ENCODE results near the gene NTF3.

NTF3 gene

GRCh38 chr12:5489760-5490406, 58.0 kb downstream of the NTF3 start:
- no peak for DNase-seq

- DNase-seq: no peak
Measured at GRCh38 chr12:5492562-5492961, 60.7 kb downstream of the NTF3 start.

- DNase-seq: no peak
Measured at GRCh38 chr12:5493018-5493417, 61.1 kb downstream of the NTF3 start.

DNA sequence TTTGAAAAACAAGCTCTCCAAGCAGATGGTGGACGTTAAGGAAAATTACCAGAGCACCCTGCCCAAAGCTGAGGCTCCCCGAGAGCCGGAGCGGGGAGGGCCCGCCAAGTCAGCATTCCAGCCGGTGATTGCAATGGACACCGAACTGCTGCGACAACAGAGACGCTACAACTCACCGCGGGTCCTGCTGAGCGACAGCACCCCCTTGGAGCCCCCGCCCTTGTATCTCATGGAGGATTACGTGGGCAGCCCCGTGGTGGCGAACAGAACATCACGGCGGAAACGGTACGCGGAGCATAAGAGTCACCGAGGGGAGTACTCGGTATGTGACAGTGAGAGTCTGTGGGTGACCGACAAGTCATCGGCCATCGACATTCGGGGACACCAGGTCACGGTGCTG, 62.4 kb downstream of the NTF3 start:
- DNase-seq: no peak

DNA sequence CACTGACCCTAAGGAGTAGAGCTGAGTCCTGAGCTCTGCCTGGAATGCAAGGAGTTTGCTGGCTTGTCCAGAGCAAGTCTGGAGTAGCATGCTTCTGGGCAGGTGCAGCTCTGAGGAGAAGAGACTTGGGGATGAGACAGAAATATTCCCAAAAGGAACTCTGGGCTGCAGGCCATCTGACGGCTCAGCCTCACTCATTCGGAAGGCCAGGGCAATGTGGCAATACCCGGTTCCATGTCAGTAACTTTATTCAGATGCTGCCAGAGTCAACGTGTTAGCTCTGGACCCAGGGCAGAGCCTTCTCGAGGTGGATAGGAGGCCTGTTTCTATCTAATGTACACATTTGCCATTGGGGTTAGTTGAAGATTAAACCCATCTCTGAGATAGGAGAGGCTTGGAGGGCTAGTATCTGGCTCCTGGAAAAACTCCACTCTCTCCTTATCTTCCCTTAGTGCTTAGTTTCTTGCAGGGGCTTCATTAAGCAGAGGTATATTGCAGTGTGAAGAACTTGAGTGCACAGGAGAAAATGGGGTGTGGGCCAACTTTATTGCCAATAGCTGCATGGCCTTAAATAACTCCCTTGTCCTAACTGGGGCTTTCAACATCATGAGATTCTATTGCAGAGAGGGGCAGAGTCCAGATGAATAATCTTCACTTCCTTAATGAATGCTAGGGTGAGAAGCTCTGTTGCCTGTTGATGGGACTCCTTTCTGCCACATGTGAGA, 65.6 kb downstream of the NTF3 start:
- DNase-seq: no peak

GRCh38 chr12:5498076-5498475, 66.2 kb downstream of the NTF3 start:
- no peak for DNase-seq

DNA sequence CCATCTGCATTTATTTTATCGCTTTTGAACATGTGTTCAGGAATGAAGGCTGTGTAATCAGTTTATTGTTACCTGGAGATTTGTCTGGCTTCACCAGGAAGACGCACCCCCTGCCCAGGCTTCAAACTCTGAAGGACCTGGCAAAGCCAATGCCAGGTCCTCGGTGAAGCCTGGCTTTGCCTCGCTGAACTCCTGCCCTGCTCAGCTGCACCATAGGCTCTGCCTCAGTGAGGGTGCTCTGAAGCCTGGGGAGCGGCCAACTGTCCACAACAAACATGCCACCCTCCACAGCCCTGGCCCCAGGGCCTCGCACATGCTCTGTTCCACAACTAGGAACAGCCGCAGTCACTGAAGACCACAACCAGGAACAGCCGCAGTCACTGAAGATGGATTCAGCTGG, 66.9 kb downstream of the NTF3 start:
- DNase-seq: no peak

GRCh38 chr12:5499566-5500330, 67.8 kb downstream of the NTF3 start:
- DNase-seq: no peak

DNA sequence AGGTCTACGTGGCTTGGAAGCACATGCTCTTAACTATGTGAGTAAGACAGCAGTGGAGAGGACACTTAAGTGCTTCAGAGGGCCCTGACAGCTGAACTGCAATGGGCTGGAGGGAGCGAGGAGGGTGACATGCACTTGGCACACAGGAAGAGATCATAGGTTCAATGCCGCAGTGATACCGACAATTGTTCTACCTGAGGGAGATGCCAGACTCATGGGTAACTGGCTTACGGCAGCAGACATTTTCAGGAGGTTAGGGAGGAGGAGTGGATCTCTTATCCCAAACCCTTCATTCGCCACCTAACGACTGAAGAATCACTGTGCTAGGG, 68.4 kb downstream of the NTF3 start:
- no peak for DNase-seq

DNA sequence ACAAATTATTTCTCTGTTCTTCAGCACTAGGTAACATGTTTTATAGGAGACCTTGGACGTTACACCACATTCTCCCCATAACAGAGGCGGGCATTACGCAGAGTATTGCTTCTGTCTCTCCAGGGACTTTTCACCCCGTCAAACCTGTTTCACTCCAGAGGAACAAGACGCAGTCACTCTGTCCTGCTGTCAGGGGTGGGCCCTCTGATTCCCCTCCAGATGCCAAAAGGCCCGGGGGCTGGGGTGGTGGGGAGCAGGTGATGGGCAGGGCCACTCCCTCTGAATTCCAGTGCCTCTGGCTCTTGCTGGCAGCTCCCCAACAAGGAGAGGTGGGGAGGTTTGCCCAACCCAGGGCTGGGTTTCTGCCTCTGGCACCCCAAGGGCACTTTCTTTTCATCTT, 71.9 kb downstream of the NTF3 start:
- DNase-seq: peak in 1 of 3 experiments; percentile 16

- no peak for DNase-seq
Measured at GRCh38 chr12:5505116-5505515, 73.2 kb downstream of the NTF3 start.

GRCh38 chr12:5505751-5506150, 73.8 kb downstream of the NTF3 start:
- DNase-seq: peak in 1 of 3 experiments; percentile 20

DNA sequence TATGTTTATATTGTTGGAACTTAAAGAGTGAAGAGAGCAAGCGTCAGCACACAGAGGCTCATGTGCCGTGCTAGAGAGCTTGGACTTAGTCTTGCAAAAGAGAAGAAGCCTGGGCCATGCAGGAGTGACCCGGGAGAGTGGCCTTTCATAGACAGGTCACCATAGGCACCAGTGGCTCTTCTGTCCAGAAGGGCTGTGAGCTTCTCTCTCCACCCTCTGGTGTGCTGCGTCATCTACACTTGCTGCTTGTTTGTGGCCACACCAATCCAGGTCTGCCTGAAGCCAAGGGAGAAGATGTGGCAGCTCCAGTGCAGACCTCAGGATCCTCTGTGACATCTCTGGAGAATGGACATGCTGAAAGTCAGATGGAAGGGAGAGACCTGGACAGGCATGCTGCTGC, 74.4 kb downstream of the NTF3 start:
- no peak for DNase-seq

DNA sequence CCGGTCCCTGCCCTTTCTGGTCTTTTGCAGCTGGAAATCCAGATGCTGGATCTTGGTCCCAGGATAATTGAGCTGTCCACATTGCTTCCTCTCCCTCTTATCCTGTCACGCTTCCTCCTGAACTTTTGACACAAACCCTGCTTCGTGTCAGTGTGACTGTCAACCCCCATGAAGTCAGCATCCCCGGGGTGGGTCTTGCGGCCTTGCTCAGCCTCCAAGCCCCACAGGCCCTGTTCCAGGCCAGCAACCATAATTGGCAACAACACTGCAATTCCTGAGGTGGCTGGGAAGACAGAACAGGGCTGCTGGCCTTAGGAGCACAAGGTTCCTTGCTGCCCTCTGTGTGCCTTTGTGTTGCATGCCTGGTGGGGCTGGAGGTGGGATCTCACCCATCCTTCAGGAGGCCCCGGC, 74.9 kb downstream of the NTF3 start:
- DNase-seq: no peak

GRCh38 chr12:5507401-5507935, 75.6 kb downstream of the NTF3 start:
- DNase-seq: no peak

DNA sequence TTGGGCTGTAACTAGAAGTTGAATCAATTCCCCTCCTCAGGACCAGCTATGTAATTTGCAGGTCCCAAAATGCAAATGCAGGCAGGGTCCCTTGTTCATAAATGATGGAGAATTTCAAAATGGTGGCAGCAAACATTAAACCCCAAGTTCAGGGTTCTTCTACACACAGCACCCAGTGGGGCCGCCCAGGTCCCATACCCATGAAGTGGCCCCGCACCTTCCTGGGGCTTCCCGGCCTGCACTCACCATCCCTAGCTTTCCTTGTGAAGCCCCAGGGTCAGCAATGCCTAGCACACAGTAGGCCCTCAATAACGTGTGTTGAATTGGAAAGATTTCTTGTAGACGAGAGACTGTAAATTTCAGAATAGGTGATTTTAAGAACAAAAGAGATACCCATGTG, 76.0 kb downstream of the NTF3 start:
- DNase-seq: no peak

DNA sequence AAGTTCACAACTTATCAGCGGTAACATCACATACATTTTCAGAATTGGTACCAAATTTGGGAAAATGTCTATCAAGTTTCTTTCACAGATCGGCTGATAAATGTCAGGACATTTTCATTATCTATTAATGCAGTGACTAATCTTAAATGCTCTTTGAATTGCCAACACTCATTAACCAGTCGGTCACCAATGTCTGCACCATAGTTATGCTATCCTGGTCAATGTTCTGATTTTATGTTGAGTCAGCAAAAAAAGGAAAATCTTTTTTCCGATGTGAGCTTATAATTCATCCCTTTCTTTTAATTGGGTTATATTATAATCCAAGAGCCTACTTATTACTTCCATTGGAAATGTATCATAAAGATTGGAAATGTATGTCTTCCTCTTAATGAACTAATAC, 77.2 kb downstream of the NTF3 start:
- DNase-seq: no peak

DNA sequence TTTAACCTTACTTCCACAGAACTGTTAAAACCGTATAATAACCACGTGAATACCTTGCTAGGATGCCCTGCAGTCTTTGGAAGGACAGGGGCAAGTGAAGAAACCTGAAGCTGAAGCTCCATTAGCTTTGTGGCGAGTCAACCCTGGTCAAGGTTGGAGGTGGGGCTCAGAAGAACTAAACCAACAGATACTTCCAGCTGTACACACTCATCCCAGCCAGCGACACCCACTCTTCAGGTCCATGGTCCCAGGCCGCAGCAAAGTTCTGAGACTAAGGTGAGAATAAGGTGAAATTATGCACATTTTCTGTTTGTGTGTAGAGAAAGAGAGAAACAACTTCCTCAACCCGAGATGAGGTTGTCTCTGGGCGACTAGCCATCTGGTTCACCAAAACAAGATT, 77.6 kb downstream of the NTF3 start:
- no peak for DNase-seq

DNA sequence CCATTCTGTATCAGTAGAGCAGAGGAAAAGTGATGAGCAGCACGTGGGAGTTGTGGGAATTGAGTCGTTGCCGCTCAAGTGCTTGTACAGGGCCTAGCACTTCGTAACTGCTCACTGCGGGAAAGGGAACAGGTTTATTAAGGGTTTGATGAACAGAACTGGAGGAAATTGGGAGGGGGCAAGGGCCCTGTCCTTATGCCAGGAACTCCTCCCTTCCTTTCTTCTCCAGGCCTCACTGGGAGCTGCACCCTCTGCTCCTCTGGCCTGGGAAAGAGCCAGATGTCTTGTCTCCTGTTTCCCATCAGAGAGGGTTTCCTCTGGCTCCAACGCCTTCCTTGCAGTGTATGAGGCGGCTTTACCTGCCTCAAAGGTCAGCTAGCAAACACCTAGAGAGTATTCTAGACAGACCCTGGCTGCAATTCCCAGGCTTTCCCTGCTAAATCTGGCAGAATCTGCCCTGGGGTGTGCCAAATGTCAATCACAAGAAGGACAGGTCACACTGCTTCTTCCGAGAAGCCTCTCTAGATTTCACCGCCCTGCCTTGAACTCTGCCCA, 78.4 kb downstream of the NTF3 start:
- DNase-seq: no peak

- no peak for DNase-seq
Measured at GRCh38 chr12:5511256-5511643, 79.3 kb downstream of the NTF3 start.

DNA sequence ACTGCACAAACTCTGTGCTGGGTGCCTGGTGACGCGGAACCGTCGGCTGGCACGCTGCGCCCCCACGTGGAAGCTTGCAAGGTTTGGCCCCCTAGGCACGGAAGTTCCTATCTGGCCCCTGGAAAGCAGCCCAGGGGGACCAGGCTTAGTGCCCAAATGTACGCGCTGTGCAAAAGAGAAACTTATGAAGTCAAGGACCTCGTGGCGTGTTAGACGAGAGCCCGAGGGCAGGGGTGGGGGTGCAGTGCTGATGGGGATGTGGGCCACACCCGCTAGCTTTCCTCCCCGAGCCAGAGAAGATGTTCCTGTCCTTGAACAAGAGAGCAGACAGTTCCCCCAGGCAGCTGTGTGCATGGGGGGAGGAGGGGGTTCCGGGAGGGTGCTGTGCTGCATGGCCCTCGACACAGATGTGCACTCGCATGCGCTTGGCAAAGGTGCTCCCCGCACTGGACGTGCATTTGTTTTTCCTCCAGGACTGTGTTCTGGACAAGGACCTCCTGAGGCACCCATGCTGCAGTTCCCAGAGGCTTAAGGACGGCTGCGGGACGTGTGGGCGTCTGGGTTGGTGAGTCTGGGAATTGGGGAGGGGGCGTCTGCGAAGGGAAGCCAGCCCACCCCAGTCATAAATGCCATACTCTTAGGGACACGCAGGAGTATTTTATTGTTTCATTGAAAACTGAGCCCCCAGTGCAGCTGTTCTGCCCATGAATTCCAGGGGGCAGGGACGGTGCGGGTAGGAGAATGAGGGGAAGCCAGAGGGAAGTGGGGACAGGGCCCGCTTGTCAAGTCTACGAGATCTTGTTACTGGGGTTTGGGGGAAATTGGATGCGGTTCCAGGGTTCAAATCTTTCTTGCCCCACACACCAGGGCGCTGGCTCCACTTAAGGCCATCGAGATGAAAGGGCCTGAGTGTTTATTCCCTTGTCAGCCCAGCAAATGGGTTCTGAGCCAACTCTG, 80.0 kb downstream of the NTF3 start:
- no peak for DNase-seq

- no peak for DNase-seq
Measured at GRCh38 chr12:5512601-5512970, 80.7 kb downstream of the NTF3 start.

DNA sequence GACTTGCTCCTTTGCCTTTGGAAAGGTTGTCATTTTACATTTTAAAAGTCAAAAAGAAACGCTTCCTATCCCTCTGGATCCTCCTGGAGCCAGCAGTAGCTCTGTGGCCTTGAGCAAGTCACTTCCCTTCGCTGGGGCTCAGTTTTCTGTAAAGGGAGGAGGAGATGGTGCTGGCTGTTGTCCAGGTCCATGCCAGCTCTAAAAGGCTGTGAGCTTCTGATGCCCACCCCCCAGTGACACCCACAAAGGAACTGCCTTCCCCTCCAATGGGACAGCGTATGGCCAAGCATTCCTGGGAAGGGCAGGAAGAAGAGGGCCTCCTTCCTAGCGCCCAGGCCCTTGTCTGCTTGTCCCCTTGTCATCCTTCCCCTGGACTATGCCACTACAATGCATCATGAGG, 81.5 kb downstream of the NTF3 start:
- DNase-seq: no peak

All from NCI-H1417 (cell line).